ENCODE results near the gene IL18RAP. TPM values are rescaled to one million over a fixed set of nuclear protein-coding genes. Genes with fewer than 3 reads are reported as not detected.

Gene IL18RAP, protein sequence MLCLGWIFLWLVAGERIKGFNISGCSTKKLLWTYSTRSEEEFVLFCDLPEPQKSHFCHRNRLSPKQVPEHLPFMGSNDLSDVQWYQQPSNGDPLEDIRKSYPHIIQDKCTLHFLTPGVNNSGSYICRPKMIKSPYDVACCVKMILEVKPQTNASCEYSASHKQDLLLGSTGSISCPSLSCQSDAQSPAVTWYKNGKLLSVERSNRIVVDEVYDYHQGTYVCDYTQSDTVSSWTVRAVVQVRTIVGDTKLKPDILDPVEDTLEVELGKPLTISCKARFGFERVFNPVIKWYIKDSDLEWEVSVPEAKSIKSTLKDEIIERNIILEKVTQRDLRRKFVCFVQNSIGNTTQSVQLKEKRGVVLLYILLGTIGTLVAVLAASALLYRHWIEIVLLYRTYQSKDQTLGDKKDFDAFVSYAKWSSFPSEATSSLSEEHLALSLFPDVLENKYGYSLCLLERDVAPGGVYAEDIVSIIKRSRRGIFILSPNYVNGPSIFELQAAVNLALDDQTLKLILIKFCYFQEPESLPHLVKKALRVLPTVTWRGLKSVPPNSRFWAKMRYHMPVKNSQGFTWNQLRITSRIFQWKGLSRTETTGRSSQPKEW
- total RNA-seq, result not detected in 2 replicates

DNA sequence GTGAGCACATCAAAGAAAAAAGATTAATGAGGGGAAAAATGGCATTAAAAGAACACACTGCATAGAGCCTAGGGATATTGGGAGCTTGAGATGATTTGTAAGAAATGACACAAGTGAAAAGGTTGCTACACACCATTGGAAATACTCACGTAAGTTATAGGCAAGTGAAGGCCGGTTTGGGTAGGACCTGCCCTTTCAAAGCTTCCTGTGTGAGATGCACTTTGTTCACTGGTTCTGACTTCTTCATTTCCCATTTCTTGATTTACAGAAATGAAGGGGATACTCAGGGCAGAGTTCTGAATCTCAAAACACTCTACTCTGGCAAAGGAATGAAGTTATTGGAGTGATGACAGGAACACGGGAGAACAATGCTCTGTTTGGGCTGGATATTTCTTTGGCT is at the start of gene IL18RAP:
Gene IL18RAP (plus strand): TSS at position 251 of the 400 bp plus-strand sequence. CDS start 118 bp downstream, at position 369.

DNA sequence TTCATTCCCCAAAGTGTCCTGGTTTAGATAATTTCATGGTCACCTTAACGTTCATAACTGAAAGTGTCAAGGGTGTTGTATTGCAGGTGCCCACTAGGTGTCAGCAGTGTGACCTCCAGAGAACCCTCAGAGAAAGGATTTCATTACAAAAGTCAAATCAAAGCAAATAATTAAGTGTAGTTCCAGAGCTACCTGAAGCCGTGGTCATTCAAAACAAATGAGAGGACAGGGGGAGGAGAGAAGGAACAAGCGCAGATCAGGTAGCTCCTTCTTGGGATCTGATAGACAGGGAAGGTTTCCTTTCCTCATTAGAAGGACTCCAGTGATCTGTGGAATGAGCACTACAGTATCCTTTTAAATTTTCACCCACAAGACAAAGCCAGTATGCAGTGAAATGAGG is 50.1 kb downstream of the IL18RAP start, which contains the start of gene SLC9A4:
Gene SLC9A4 (plus strand): TSS at position 207 of the 400 bp plus-strand sequence. CDS start 534 bp downstream, outside the sequence.

Other genes starting within 250 kb of the IL18RAP start
- 1.7 and 2.3 TPM in 2 replicates for gene IL1RL2, start 236.1 kb upstream of the IL18RAP start, total RNA-seq
- 1.1 and 2.3 TPM in 2 replicates for gene IL1RL1, start 111.6 kb upstream of the IL18RAP start, total RNA-seq
- gene IL18R1, start 67.4 kb upstream of the IL18RAP start, total RNA-seq, result 0.96 and 1.4 TPM in 2 replicates
- gene SLC9A4, start 50.1 kb downstream of the IL18RAP start, total RNA-seq, result not detected in 2 replicates
- under 0.01 TPM in 1 of 2 replicates, not detected in the other for gene SLC9A2, start 196.4 kb downstream of the IL18RAP start, total RNA-seq

Measured in regular cardiac myocyte (primary cell).